ENCODE data around the gene TRABD.

DNA sequence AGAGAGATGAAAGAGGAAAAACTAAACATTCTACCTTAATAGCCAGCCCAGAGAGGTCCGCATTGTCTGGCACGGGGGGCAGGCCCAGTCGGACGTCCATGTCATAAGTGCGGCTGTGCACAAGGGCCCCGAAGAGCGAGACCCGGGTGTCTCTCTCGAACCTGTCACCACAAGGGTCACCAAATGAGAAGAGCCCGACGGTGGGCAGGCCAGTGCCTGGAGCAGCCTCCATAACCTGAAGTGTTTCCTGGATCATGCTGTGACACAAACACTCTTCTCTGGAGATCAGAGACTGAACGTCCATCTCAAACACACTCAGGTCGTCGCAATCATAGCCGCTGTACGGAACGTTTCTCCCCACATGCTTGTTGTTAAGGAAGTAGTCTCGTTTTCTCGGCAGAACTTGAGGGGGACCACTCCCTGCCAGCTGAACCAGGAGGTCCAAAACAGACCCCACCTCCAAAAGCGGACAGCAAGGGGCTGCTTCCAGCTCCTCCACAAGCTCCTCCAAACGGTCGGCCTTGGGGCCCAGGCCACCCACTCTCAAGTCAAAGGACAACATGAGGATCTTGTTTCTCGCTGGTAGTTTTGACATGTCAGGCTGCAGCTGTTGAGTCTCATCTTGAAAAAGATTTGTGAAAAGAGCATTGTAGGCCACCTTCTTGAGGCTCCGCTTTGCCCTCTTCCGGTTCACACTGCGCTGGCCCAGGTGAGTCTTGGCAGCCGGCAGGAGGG lies 58.1 kb downstream of the TRABD start:
- TF ChIP-seq GATA2 (IDR thresholded peaks at IDR 0.05; ENCODE audit: low read depth, low read length) = no peak
- TF ChIP-seq GATA3 (IDR thresholded peaks at IDR 0.05; ENCODE audit: low read depth, low read length) = no peak

All from SH-SY5Y (cell line).